GM19099 (cell line): ENCODE results near the gene ACACA.

Experiments
- POLR2A ChIP-seq: IDR thresholded peaks from 3 replicates; pipeline ENCODE4 v1.6.1; 2011; ENCODE audit warnings: low read depth; ENCODE audit not compliant: insufficient read length; ENCODE audit errors: extremely low read depth

The ACACA gene

GRCh38 chr17:37225465-37225864 lies 181.2 kb downstream of the ACACA start:
- TF ChIP-seq POLR2A, result no peak

GRCh38 chr17:37221865-37222264 lies 184.8 kb downstream of the ACACA start:
- TF ChIP-seq POLR2A, result no peak

DNA sequence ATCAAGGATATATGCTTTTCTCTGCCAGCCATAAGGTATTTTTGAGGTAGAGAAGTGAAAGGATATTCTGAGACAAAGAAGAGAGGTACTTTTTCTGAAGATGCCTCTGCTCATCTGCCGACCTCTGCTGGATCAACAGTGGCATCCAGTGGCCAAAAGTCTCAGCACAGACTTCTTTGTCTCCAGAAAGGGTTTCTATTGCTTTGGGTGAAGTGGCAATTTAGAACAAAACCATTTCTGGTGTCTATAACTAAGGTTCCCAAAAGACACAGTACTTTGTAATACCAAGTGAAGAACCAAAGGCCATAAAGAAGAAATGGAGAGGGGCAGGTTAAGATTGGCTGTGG lies 186.1 kb downstream of the ACACA start:
- no peak for TF ChIP-seq POLR2A

- TF ChIP-seq POLR2A, result no peak
Observed at GRCh38 chr17:37219876-37220606, 186.6 kb downstream of the ACACA start.

- TF ChIP-seq POLR2A, result no peak
Observed at GRCh38 chr17:37218849-37219248, 187.8 kb downstream of the ACACA start.

DNA sequence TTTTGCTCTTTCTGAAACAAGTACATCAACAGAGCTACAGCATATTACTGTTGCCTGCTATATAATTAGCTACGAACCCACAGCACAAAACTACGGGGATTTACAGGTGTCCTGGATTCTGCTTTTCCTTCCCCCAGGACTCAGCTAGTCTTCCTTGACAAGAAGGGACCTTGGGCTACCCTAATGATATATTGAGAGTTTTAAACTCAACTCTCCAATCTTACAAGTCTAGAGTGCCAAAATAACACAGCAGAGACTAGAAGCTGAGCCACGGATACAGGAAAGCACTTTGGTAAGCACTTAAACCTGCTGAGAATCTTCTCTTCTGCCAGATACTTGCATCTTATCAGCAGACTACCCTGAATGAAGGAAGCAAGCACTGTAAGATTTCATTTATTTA lies 192.2 kb downstream of the ACACA start:
- no peak for TF ChIP-seq POLR2A

DNA sequence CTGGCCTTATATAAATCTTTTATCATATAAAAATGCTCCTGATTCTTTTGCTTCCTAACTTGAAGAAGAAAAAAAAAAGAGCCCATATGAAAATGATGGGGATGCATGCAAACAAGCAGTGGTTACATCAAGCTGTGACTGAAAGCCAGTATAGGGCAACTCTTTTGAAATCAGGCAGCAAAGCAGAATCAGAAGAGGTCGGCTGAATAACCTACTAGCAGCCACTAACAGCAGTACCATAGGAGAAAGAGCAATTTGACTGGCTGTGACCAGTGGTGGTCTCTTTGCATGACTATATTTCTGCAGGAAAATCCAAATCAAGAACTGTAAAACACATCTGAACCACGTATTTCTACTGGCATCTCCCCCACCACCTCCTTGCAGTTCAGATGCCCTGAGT lies 192.7 kb downstream of the ACACA start:
- TF ChIP-seq POLR2A, result no peak

DNA sequence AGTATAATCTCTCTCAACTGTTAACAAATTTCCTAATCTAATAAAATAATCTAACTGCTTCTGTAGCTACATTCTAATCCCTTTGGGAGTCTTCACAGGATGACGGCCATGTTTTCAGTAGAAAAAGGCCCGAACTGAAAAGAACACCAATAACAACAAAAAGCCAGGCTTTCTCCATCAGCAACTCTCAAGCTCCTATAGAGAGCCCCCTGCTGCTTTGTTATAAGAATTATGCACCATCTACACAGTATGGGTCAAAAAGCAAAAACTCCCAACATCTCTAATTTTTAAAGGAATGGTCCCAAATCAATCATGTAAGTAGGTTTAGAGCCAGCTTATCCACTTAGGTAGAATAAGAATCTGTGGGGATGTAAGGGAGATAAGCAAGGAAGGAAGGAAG lies 194.5 kb downstream of the ACACA start:
- TF ChIP-seq POLR2A, result no peak

GRCh38 chr17:37211136-37211535 lies 195.5 kb downstream of the ACACA start:
- no peak for TF ChIP-seq POLR2A

DNA sequence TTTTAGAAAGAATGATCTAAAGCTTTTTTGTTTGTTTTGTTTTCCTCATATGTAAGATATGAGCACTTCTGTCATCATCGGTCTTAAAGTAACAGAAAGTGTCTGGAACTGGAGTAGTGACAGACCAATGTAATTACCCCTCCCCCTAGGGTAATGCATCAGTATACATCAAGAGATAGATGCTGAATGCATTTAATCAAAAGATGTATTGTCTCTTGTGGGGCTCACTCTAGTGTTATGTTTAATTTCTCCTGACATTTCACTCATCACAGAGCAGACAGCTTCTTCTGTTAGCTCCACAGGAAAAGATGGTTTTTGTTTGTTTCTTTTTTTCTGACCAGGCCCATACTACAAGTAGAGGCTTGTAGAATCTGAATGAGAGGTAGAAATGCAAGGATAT lies 199.5 kb downstream of the ACACA start:
- no peak for TF ChIP-seq POLR2A

- TF ChIP-seq POLR2A, result no peak
Observed at GRCh38 chr17:37206299-37206698, 200.3 kb downstream of the ACACA start.

GRCh38 chr17:37200497-37200896 lies 206.1 kb downstream of the ACACA start:
- no peak for TF ChIP-seq POLR2A

DNA sequence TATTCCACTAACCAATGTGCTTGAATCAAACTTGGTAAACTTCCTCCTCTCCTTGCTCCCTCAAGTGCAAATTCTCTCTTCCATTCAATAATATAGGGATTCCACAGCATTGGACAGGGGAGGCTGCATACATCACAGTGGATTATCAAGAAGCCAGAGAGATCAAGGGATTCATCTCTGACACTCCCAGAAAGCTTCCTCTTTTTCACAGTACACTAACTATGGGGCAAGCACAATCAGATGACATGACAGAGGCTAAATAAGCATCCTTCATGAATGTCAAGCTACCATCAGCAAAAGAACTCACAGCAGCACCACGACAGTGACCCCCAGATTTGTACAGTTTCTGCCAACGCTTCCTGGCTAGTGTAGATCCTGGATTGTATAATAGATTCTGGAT lies 209.3 kb downstream of the ACACA start:
- TF ChIP-seq POLR2A, result no peak

- TF ChIP-seq POLR2A, result no peak
Observed at GRCh38 chr17:37194208-37194607, 212.4 kb downstream of the ACACA start.

GRCh38 chr17:37191219-37191618 lies 215.4 kb downstream of the ACACA start:
- no peak for TF ChIP-seq POLR2A

DNA sequence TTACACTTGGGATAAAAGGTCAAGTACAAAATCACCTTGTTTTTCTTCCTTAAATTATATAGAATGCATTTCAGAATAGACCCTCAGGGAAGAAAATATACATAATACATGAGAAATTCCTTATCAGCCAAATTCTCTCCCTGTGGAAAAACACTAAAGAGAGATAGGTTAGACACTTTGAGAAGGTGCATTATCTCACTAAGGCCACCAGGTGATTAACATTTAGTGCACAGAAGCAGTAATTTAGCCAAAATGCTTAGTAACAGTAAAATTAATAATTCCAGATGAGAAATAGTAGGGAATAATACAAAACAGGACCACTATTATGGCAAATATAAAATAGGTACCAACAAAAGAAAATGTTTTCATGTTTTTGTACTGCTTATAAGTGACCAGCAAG lies 216.1 kb downstream of the ACACA start:
- TF ChIP-seq POLR2A, result no peak

DNA sequence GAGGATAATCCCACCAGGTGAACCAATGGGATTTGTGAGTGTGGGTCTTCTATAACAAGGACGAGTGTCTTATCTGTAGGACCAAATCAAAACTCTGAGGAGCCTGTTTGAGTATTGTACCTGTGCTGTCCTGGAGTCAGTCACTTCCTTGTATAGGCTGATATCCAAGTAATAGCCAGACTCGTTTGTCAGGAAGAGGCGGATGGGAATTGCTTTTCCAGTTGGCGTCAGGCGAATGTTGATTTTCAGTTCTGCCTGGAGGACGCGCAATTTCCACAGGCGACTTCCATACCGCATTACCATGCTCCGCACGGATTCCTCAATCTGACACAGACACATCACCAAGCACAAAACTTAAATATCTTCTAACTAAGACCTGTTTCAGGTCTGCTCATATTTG lies 218.5 kb downstream of the ACACA start:
- TF ChIP-seq POLR2A, result no peak
